HG02759 (cell line): Measurements from ENCODE around the gene SLC36A3.
"Not testable (repeated sequence)": the region's sequence is repeated elsewhere in the genome, so short reads cannot be mapped to it uniquely, and the experiment has no call there.

ENCODE experiments used
- ATAC-seq: cut with Tn5 transposase; IDR thresholded peaks from one replicate; pipeline ENCODE4 v1.9.1; 2021; ENCODE audit warnings: mild to moderate bottlenecking, moderate library complexity; ENCODE audit not compliant: unreplicated experiment

SLC36A3 gene

DNA sequence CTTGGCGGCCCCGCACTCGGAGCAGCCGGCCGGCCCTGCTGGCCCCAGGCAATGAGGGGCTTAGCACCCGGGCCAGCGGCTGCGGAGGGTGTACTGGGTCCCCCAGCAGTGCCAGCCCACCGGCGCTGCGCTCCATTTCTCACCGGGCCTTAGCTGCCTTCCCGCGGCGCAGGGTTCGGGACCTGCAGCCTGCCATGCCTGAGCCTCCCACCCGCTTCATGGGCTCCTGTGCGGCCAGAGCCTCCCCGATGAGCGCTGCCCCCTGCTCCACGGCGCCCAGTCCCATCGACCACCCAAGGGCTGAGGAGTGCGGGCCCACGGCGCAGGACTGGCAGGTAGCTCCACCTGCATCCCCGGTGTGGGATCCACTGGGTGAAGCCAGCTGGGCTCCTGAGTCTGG lies 5.7 kb upstream of the SLC36A3 start:
- not testable (repeated sequence) for ATAC-seq

DNA sequence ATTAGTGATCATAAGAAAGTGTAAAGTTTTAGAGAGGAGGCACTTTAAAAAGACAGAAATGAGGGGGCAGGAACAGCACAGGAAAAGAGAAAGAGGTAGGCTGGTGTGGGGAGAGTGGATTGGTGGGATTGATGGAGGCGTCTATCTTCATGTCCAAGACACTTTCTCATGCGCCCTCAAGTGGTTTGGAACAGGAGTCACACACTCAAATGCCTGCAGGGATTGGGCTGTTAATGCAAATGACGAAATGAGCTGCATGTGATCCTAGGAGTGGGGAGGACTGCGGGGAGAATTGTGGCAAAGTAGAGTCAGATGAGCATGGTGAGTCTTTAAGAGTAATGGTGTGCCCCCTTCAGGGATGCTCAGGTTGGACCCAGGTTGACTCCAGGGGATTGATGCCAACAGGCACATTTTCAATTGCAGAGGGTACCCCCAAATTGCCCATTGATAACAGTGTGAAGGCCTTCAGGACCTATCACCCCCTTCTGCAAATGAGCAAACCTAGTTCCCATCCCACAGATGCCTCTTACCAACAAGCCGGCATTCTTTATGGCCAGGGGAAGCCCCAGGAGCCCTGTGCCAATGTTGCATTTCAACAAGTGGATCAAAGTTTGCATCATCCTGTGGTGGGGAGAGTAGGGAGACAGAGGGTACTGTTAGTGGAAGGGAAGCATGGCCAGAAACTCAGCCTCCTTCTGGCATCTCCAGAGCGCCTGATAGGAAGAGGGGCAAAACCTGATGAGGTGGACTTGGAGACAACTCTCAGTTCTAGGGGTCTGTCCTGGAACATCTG lies 5.3 kb downstream of the SLC36A3 start:
- ATAC-seq, result peak; percentile 86

DNA sequence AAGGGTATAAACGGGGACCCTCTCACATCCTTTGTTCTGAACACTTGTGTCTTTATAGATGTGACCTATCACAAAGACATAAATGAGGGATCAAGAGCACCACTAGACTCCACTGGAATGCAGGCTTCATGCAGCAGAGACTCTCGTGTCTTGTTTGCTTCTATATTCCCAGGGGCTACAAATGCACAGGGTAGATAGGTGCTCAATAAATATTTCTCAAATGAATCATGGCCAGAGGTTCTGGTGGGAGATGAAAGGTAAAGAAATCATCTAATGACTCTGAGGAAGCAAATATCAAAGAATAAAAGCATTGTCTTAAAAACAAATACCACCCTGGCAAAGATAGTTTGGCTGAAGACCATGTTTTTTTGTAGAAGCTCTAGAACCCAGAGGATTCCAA lies 6.6 kb downstream of the SLC36A3 start:
- no peak for ATAC-seq

DNA sequence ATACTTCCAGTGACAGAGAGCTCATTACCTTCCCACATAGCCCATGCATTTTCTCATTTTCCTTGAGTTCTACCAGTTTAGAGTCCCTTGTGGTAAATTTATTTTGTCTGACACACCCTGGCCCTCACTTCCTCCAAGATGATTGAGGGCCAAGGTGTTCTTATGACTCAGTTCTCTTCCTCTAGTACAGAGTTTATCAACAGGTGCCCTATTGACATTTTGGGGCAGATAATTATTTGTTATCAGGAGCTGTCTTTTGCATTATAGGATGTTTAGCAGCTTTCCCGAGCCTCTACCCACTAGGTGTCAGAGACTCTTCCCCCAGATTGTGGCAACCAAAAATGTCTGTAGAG lies 7.1 kb downstream of the SLC36A3 start:
- ATAC-seq, result no peak

DNA sequence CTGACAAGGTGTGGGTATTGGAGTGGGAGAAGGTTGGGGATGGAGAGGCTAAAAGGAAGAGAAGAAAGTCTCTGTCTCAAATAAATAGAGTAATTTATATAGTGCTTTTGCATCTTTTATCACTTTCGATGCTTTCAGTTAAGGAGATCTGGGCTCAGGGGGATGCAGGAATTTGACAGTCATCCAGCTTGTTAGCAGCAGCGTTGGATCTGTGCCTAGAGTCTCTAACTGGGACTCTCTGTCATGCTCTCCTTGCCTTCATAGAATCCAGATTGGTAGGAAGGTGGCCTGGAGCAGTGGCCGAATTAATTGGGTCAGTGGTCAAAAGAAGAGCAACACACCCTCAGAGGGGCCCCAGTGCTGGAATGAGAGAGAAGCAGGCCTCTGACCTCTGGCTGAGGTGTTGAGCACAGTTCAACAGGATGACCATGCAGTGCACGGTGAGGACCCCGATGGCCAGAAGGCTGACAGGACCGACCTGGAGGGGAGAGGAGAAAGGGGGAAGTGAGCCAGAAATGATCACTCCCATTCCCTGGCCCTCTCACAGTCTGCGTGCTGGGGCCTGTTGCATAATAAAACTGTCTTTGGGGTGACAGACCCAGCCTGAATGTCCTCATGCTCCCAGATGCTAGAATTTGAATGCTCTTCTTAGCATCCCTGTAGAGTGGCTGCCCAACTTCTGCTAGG lies 7.6 kb downstream of the SLC36A3 start:
- ATAC-seq, result no peak

DNA sequence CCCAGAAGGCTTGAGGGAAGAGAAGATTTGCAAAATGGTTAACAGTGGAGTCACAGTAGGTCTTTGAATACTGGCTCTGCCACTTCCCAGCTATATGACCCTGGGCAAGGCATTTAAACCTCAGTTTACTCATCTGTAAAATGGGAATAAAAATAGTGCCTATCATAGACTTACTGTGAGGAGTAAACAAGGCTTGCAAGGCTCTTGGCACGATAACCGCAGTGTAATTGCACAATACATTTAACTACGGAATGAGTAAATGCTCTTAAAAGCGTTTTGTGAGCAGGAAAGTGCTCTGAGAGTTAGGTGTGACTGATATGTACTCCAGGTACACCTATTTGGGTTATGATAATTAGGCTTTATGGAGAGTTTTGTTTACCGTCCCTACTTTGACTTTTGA lies 8.4 kb downstream of the SLC36A3 start:
- no peak for ATAC-seq

DNA sequence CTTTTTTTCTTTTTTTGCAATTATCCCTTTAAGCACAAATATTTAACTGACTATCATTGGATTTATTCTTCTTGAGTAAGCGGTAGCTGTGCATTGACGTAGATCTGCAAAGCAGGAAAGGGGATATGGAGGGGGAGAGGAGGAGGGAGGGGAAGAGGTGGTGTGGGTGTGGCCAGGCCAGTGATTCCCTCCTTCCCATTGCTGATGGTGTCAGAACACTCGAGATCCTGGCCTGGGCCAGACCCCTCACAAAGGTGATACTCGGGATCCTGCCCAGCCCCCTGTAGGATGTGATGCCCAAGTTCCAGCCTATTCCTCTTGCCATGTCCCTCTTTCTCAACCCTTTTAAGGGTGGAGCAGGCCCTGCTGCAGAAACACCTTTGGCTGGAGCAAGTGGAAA lies 9.9 kb downstream of the SLC36A3 start:
- ATAC-seq, result no peak

DNA sequence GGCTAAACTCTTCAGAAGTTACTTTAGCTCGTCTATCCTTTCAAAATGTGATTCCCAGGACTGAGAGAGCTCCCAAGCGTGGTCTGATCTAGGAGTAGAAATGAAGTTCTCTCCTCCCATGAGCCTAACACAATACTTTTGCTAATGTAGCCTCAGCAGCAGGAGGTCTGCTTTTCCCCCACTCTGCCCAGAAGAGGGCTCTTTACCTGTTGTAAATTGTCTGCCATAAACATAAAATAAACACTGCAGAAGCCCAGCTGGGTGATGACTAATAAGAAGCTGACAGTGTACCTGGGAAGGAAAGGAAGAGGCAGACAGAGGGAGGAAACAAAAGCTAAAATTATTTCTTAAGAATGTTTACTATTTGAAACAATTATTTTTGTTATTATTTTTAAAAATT lies 15.4 kb downstream of the SLC36A3 start:
- ATAC-seq, result peak; percentile 44

DNA sequence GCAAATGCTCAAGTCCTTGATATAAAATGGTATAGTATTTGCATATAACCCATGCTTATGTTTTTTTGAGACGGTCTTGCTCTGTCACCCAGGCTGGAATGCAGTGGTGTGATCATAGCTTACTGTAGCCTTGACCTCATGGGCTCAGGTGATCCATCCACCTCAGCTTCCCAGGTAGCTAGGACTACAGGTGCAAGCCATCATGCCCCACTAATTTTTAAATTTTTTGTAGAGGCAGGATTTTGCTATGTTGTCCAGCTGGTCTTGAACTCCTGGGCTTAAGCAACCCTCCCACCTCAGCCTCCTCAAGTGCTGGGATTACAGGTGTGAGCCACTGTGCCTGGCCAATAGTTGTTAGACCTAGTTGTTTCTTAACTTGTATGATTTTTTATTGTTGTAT lies 17.3 kb downstream of the SLC36A3 start:
- ATAC-seq, result no peak

DNA sequence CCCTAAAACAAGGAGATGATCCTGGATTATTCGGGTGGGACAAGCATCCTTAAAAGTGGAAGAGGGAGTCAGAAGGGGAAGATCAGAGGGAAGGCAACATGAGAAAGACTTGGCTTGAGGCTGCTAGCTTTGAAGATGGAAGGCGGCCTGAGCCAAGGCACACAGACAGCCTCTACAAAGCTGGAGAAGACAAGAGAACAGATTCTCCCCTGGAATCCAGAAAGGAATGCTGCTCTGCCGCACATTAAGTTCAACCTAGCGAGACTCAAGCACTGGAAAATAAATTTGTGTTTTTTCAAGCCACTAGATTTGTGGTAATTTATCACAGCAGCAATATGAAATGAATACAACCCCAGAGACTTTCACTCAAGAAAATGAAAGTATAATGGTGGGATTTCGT lies 17.9 kb downstream of the SLC36A3 start:
- no peak for ATAC-seq

DNA sequence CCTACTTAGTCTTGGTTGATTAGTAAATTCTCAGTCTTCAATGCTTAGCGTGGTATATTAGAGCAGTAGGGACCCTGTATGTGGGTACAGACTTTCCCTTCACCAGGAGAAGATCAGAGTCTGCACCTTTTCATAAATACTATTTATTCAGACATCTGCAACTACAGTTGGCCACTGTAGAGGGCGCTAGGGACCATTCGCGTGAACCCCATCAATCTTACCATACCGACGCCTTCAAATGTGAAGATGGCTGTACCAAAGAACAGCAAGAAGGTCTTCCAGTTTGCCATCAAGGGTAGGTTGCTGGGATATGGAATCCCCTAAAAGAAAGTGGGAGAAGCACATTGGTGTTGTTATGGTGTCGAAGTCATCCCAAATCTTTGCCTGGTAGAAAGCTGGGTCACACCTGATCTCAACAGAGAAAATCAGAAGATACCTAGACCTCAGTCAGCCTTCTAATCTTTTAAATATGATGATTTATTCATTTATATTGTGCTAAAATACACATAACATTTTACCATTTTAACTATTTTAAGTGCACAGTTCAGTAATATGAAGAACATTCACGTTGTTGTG lies 19.1 kb downstream of the SLC36A3 start:
- ATAC-seq, result no peak

DNA sequence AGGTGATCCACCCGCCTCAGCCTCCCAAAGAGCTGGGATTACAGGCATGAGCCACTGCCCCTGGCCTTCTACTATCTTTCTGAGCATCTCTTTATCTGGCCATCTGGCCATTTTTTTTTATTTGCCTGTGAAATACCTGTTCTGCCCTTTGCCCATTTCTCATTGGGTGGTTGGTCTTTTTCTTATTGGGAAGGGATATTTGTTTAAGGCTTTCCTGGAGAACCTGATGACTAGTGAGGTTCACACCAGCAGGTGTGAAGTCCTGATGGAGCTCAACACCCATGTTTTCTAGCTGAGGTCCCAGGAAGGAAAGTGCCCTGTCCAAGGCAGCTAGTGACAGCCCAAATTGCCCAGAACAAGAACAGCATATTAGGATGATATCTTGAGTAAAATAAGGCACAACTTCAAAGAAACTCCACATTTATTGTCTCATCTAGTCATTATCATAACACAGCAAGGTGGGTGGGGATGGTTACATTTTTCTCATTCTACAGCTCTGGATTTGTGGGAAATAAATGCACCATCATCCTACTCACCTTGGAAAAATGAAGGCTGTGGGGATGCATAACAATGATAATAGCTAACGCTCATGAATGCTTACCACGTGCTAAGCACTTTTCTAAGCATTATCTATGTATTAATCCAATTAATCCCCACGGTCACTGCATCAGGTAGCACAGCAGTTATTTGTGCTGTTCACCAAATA lies 20.3 kb downstream of the SLC36A3 start:
- ATAC-seq, result no peak

DNA sequence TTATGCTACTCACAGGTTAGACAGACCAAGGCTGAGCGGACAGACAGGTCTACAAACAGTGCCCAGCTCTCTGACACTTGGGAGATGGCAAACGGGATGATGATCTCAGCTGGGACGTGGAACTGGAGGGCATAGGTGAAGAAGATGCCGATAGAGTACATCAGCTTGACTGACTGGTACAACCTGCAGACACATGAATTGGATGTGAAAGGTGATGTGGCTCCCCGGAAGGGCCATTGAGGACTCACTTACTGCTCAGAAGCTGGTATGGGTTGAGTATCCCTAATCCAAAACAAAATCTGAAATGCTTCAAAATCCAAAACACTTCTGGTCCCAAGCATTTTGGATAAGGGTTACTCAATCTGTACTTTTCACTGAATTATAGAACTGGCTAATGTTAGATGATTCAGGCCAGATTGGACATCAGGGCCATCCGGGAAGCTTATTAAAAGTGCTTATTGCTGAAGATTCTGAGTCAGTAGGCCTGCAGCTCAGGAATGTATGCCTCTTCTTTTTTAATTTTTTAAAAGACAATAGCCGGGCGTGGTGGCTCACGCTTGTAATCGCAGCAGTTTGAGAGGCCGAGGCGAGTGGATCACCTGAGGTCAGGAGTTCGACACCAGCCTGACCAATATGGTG lies 22.4 kb downstream of the SLC36A3 start:
- ATAC-seq, result no peak

DNA sequence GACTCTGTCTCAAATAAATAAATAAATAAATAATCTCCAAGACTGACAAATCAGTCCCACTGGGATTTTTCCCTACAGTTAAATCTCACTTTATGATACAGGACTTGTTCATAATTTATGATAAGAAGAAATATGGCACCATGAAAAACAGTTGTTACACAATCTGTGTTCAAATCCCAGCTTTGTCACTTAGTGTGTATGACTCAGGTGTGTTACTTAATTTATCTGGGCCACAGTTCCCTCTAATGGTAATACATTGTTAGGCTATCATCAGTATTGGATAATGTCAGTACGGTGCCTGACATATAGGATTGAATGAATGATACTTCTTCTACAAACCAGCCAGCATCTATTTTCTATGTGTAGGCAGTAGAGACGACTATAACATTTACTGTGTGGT lies 23.1 kb downstream of the SLC36A3 start:
- ATAC-seq, result no peak

DNA sequence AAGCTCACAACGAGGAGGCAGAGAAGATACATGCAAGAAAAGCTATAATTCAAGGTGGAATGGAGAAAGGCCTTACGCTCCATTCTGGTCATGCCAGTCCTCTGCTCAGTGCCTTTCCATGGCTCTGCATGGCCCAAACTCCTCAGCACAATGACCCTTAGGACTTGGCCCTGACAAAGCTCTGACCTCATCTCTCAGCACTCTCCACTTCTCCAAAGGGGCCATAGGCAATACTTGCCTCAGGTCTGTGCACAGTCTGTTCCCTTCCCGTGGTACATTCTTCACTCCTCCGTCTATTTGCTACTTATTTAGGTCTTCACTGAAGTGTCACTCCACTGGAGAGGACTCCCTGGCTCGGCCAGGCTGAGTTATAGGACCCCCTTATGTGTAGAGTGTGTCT lies 24.7 kb downstream of the SLC36A3 start:
- ATAC-seq, result no peak

DNA sequence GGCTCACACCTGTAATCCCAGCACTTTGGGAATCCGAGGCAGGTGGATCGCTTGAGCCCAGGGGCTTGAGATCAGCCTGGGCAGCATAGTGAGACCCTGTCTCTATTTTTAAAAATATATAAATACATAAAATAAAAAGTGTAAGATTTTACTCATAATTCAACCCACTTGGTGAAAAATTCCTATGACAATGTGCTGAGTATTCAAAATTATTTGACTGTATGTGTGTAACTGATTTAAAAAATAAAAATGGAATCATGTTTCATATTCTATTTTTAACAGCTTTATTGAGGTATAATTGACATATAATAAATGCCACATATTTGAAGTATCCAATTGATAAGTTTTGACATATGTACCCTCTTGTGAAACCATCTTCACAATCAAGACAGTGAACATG lies 27.8 kb downstream of the SLC36A3 start:
- no peak for ATAC-seq

DNA sequence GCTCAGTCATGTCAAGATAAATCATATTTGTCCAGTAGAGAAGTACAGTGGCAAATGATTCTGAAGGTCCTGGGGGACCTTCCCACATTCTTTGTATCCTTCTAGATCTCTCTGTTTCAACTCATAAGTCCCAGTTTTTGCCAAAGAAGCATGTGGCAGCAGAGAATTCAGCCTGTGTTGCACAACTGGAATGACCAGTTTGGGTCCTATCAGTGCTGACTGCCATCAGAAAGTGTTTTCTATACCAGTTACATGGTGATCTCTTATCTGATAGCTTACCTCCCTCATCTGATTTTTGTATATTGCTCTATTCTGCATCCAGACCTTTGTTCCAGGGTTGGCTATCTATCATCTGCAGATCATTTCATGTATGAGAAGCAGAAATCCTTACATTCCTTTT lies 28.9 kb downstream of the SLC36A3 start:
- ATAC-seq, result no peak

DNA sequence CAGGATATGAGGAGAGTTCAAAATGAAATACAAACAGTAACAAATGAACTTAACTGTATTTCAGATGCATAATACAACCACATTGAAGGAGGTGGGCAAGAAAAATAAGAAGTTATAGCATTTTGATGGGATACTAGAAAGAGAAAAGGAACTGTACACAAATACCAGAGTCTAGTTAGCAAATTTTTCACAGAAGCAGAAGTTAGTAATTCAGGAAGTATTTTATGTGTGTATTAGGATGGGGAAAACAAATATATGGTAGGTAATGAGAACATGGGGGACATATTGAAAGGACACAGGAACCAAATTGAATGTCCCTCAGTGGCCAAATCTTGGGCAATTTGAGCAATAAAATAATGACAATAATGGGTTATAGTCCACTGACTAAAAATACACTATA lies 32.2 kb downstream of the SLC36A3 start:
- ATAC-seq, result no peak

DNA sequence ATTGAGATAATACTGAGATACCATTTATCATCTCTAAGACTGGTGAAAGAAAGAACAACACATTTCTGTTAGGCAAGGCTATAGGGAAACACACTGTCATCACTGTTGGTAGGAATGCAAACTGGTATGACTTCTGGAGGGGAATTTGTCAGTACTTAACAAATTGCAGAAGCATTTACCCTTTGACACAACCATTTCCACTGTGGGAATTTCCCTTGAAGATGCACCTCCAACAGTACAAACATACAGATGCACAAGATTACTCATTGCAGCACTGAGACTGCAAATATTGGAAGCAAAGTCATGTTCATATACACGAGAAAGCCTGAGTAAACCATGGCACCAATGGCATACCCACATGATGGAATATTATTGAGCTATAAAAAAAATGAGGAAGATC lies 33.0 kb downstream of the SLC36A3 start:
- peak; percentile 95 for ATAC-seq

DNA sequence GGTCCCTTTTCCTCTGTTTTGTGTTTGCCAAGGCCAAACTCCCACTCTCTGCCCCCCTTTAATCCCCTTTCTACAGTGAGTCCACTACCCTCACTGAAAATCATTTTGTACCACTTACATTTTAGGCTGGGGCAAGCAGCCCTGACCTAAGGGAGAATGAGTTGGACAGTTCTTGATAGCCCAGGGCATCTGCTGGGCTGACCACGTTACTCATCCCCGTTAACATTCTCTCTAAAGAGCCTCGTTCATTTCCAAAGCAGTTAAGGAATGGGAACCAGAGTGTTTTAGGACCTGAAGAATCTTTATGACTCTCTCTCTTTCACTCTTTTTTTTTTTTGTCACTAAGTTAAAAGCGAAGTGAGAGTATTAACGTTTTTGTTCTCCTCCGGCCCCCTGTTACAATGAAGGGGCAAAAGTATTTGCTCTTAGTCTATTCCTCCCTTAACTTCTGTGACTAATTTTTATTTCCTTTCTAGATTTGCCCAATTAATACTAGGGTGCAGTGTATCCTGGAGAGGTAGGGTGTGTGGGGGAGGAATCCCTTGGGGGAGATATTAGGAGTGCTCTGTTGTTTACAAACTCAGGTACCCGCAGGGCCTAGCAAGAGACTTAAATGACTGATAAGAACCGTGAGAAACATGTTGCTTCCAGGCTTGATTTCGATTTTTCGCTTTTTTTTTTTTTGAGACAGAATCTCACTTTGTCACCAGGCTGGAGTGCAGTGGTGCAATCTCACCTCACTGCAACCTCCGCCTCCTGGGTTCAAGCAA lies 35.9 kb downstream of the SLC36A3 start:
- ATAC-seq, result no peak

DNA sequence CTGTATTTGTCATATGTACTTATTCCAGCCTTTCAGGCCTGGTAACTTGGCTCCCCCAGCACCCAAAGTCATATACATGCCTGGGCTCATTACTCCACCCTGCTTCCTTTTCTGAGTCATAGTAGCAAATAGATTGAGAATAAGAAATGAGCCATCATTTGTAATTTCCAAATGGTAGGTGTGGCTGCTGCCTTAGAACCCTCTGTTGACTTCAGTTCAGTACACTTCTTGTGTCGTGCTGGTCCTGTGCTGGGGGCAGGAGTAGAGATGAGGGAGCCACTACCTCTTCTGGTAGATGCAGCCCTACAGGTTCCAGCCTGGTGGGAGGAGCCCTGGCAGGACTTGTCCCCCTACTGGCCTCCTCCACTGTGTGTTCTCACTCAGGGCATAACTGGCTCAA lies 39.5 kb downstream of the SLC36A3 start:
- ATAC-seq, result peak; percentile 69
